Skin of body (tissue), 2 donors: ENCODE results near the gene TXNDC2. TPM values are rescaled to one million over a fixed set of nuclear protein-coding genes. Genes with fewer than 3 reads are reported as not detected.
"Not testable (repeated sequence)": the region's sequence is repeated elsewhere in the genome, so short reads cannot be mapped to it uniquely, and the experiment has no call there.

Source experiments
- DNase-seq: peaks from one replicate; lab custom pipeline; 2025; lab: John Stamatoyannopoulos, UW
- total RNA-seq: library from RNA; depleted of rRNA; stranded (reverse); fragments of >200 nt; gene quantifications from one replicate; pipeline ENCODE4 v1.2.3, GENCODE V29; 2014

TXNDC2 gene
- total RNA-seq, 1 donor from 2014 or later = not detected

DNA sequence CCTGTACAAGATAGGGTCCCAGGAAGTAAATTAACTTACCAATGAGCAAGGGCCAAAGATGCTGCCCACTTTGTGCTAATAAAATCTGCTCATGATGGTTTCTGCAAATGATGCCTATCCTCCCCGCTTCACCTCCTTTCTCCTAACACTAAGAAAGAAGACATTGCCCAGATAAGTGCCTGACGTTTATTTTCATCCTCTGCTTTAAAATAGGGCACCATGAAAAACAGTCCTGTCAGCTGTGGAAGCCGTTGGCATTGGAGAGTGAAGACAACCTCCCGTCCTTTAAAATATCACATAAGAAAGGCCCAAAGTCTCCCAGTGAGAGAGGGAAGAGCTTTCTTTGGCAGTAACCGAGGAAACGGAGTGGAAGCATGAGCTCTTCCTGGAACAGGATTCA, 1.7 kb upstream of the TXNDC2 start:
- DNase-seq = no peak

DNA sequence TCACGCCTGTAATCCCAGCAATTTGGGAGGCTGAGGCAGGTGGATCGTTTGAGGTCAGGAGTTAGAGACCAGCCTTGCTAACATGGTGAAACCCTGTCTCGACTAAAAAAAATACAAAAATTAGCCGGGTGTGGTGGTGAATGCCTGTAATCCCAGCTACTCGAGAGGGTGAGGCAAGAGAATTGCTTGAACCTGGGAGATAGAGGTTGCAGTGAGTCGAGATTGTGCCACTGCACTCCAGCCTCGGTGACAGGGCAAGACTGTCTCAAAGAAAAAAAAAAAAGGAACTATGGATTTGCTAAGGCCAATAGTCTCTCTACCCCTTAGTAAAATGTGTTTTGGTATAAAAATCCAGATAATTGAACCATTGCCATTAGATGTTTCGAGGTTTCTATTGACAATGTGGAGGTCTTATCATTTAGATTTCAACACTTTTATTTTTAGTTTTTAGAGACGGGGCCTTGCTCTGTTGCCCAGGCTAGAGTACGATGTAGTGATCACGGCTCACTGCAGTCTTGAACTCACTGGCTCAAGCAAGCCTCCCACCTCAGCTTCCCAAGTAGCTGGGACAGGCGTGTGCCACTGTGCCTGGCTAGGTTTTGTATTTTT, 1.1 kb upstream of the TXNDC2 start:
- no peak for DNase-seq

DNA sequence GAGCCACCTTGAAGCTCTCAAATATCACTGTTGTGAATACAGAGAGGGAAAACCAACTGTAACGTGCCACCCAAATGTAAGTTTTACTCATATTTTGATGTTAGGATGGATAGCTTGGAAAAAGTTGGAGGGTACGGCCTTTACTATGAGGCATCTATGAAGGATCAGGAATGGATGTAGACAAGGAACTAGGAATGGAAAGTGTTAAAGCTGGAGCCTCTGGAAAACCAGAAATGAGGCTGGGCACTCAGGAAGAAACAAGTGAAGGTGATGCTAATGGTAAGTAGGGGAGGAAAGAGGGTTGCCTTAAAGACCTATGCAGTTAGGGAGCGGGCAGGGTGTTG, 204 bp downstream of the TXNDC2 start:
- no peak for DNase-seq

DNA sequence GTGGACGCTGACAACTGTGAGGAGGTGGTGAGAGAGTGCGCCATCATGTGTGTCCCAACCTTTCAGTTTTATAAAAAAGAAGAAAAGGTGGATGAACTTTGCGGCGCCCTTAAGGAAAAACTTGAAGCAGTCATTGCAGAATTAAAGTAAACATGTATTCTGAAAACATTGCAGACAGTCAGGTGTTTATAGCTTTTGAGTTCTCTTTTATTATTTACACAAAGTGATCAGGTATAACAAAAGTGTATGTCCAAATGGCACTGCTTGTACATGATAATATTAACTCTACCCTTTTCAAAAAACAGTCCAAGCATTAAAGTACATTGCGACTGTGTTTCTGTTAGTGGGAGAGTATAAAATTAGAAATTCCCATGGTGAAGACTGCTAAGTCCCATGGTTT, 2.2 kb downstream of the TXNDC2 start:
- DNase-seq = no peak

DNA sequence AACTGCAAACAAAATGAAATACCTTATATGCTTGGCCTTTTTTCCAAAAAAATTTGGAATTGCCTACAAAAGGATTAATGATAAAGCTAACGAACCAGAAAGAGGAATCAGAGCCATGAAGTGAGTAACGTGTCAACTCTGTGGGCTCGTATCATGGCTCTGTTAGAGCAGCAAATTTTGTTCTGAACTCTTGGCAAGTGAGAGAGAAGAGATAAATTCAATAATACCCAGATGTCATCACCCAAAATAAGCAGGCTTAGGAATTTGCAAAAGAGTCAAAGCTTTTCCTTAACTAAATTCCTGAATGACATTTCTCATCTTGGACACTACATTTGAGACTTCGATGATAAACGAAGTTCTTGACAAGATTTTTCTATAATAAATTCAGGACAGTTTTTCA, 4.4 kb downstream of the TXNDC2 start:
- DNase-seq = peak; percentile 20

DNA sequence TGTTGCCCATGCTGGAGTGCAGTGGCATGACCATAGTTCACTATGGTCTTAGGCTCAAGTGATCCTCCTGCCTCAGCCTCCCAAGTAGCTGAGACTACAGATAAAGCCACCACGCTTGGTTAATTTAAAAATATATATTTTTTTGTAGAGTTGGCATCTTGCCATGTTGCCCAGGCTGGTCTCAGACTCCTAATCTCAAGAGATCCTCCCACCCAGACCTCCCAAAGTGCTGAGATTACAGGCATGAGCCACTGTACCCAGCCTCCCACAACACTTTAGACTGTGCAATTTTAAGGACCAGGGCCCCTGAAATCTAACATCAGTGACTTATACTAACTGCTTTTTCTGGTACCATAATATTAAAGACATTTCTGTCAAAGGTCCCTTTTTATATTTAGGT, 5.2 kb downstream of the TXNDC2 start:
- DNase-seq = no peak

DNA sequence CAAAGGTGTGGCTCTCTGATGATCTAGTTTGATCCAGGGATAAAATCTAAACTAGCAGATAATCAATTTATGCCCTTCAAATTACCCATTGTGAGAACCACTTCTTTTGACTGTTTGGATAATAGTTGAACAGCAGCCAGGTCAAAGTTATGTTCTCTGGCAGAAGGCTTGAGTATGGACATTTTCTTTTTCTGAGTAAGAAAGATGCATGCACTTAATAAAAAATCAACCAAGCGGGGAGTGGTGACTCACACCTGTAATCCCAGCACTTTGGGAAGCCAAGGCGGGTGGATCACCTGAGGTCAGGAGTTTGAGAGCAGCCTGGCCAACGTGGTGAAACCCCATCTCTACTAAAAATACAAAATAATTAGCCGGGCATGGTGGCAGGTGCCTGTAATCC, 5.7 kb downstream of the TXNDC2 start:
- not testable (repeated sequence) for DNase-seq

DNA sequence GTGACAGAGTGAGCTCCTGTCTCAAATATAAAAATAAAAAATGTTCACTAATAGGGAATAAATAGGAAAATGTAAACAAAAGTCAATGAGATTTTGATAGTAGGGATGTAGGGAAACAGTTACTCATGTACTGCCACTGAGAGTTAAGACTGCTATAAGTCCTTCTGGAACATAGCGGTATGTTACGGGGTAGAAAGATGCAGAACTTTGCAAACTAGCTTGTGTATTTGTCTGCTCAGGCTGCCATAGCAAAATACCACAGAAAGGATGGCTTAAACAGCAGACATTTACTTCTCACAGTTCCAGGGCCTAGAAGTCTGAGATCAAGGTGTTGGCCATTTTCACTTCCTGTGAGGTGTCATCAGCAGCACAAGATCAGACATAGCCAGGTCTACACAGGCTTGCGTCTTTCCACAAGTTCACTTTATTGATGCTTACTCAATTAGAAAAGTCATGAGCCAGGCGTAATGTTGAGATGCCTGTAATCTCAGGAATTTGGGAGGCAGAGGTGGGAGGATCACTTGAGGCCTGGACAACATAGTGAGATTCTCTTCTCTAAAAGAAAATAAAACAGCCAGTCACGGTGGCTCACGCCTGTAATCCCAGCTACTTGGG, 8.8 kb downstream of the TXNDC2 start:
- DNase-seq = no peak

DNA sequence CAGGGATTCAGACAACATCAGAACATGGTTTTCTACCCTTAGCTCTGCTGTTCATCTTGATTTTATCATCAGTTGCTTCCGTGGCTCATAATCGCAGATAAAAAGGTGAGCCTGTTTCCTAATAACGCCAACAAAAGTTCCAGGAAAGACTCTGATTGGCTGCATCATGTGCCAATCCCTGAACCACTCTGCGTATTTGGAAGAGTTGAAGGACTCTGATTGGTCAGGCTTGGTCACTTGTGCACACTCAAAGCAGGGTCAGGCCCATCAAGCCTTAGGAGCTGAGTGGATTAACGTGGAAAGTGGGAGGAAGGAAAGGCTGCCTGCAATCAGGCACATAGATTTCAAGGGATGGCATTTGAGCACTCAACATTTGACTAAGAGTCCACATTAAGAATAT, 11.4 kb downstream of the TXNDC2 start:
- no peak for DNase-seq

DNA sequence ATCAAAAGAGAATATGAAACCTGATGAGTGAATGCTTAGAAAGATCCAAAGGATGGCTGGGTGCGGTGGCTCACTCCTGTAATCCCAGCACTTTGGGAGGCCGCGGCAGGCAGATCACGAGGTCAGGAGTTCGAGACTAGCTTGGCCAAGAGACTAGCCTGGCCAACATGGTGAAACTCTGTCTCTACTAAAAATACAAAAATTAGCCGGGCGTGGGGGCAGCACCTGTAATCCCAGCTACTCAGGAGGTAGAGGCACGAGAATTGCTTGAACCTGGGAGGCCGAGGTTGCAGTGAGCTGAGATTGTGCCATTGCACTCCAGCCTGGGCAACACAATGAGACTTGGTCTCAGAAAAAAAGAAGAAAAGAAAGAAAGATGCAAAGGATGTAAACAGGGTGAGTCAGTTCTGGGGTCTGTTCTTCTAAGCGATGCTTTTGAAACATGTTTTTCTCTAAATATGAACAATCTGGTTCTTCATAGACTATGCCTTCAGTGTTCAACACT, 12.1 kb downstream of the TXNDC2 start:
- DNase-seq = not testable (repeated sequence)

DNA sequence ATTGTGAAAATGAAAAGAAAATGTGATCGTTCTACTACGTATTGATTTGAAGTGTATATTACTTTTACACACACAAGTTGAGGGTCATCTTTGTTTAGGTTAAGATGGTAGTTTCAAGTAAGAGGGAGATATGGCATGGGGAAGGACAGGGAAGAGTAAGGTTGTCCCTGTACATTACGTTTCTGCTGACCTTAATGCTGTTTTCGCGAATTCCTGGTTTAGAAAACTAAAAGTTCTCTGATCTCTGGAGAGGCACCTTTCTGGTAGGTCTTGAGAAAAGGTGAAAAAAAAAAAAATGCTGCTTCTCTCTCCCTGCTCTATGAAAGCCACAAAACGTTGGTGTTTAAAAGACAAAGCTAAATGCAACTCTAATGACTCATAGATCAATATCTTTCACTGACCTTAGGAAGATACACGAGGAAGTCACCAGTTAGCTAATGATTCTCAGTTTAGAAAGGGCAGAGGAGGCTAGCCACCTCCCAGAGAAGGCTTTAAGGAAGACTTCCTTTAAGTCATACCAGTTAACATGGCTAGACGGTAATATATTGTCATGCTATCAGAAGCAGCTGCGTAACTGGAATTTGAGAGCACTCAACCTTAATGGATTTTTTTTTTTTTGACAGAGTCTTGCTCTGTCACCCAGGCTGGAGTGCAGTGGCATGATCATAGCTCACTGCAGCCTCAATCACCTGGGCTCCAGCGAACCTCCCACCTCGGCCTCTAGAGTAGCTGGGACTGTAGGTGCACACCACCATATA, 13.2 kb downstream of the TXNDC2 start:
- no peak for DNase-seq

DNA sequence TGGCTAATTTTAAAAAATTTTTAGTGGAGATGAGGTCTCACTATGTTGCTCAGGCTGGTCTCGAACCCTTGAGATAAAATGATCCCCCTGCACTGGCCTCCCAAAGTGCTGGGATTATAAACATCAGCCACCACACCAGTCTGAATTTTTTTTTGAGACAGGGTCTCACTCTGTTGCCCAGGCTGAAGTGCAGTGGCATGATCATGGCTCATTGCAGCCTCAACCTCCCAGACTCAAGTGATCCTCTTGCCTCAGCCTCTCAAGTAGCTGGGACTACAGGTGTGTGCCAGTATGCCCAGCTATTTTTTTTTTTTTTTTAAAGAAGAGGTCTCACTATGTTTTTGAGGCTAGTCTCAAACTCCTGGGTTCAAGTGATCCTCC, 13.8 kb downstream of the TXNDC2 start:
- not testable (repeated sequence) for DNase-seq

DNA sequence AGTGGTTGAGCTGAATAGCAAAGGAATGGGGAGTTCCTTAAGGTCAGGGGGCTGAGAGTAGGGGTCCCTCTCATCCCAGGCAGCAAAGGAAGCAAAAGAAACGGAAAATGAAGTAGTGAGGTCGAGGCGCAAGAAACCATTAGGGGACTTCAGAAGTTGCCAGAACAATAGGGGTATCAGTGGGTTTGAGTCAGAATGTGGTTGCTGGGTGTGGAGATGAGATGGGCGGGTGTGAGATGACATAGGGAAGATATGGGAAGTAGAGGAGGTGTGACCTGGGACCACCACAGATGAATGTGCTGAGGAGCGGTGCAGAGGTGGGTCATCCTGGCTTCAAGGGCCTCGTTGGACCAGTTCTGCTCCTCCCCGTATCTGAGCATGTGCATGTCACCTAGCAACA, 14.9 kb downstream of the TXNDC2 start:
- DNase-seq = no peak

DNA sequence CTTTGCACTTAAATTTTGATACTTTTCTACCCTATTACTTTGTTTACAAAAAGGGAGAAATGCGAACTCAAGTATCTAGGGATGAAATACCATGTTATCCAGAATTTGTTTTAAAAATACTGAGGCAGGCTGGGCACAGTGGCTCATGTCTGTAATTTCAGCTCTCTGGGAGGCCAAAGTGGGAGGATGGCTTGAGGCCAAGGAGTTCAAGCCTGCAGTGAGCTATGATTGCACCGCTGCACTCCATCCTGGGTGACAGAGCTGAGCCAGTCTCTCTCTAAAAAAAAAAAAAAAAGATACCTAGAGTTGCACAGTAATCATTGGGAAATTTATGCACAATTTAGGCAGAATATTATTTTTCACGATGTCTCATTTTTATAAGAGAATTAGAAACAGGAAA, 15.6 kb downstream of the TXNDC2 start:
- no peak for DNase-seq

DNA sequence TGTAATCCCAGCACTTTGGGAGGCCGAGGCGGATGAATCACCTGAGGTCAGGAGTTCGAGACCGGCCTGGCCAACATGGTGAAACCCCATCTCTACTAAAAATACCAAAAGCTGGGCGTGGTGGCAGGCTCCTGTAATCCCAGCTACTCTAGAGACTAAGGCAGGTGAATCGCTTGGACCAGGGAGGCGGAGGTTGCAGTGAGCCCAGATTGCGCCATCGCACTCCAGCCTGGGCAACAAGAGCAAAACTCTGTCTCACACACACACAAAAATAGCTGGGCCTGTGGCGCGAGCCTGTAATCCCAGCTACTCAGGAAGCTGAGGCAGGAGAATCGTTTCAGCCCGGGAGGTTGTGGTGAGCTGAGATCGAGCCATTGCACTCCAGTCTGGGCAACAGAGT, 16.5 kb downstream of the TXNDC2 start:
- DNase-seq = not testable (repeated sequence)

DNA sequence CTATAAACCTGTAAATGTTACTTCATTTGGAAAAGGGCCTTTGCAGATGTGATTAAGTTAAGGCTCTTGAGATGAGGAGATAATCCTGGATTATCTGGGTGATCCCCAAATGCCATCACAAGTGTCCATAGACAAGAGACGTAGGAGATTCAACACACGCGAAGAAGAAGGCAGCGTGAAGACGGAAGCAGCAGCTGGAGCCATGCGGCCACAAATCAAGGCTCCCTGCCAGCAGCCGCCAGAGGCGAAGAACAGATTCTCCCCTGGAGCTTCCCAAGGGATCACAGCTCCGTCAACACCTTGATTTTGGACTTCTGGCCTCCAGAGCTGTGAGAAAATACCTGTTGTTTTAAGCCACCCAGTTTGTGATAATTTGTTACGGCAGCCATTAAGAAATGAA, 17.1 kb downstream of the TXNDC2 start:
- no peak for DNase-seq

DNA sequence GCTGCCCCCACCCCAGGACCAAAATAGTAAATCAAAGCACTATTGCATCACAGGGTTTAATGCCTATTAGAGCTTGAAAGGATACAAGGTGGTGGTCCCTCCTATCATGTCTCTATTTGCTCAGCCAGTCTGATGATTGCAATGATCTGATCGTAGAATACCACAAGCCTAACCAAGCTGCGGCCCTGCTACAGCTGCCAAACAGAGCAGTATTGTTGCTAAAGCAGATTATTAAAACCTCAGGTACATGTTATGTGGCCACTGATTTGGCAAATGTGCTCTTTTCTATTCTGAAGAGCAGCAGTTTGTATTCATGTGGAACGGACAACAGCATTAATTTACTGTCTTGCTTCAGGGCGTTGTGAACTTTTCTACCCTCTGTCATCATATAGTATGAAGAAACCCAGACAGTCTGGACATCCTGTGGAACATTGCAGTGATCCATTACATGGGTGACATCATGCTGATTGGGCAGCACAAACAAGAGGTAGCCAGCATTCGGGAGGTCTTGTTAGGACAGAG, 19.7 kb downstream of the TXNDC2 start:
- DNase-seq = no peak

DNA sequence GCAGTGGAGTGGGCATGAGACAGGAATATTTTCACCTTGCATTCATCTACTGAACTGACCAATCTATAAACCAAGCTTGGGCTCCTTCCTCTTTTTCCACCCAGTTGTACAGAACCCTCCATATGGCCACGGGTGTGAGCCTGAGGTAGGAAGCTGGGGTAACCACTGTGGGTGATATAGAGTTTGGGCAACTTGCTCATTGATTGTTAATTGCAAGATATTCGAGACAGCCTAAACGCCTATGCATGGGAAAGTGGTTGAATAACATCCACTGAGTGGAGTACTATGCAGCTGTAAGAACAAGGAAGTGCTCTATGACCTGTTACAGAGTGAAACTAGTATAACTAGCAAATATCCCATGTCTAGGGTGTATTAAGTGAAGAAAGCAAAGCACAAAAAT, 20.7 kb downstream of the TXNDC2 start:
- DNase-seq = no peak

DNA sequence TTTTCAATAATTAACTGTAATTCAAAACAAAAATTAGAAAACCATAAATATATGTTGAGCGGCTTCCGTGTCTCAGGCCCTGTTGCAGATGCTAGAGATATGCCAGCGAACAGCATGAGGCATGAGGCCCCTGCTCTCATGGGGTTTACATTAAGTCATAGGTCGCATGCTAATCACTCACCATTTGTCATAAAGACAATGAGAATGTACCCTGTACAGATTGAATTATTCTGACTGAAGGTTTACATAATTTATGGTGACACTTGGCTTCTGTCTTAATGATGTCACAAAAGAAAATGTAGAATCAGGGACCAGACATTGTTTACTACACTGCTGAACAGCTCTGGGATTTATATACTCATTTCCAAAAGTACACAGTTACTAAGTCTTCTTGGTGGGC, 22.1 kb downstream of the TXNDC2 start:
- DNase-seq = no peak

DNA sequence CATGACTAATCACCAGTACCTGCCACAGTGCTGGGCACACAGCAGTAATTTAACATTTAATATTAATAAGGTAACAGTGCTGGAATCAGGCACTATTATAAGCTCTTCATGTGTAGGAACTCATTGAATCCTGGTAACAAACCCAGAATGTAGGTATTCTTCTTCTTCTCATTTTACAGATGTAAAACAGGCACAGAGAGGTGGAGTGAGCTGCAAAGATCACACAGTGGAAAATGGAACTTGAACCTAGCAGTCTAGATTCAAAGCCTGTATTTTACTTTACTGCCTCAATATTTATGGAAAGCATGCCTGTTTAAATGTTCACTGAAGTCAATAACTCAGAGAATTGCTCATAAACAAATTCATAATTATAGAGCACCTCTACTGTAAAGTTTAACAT, 24.3 kb downstream of the TXNDC2 start:
- no peak for DNase-seq

DNA sequence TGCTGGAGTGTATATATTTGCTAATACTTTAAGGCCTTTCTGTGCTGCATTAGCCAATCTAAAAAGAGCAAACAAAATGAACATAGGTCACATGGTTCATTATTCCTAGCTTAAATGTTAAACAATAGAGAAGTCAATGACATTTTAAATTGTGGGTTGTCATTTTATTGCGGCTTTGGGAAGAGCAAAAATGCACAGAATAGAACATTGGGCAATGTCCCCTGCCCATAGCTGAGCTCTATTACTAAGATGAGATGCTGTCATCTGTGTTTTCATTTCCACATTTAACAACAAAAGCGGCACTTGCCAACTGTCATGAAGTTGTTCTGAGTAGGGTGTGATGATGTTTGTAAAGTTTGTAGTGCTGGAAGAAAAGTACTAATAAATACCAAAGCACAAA, 24.9 kb downstream of the TXNDC2 start:
- no peak for DNase-seq

DNA sequence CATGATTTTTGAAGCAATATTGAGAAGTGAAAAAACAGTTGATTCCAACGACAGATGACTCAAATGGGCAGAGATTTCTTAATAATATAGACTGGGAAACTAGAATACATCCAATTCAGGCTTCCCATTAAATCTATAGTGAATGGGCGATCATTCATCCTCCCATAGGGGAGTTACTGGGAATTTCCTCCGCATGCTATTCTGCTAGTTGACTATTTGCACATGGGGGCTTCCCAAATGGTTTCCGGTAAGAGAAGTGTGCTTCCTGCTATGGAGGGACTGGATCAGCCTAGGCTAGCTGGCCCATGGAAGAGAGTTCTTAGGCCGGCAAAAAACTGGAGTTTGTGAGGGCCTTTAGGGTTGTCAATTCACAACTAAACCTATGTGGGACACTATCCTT, 25.5 kb downstream of the TXNDC2 start:
- DNase-seq = no peak

DNA sequence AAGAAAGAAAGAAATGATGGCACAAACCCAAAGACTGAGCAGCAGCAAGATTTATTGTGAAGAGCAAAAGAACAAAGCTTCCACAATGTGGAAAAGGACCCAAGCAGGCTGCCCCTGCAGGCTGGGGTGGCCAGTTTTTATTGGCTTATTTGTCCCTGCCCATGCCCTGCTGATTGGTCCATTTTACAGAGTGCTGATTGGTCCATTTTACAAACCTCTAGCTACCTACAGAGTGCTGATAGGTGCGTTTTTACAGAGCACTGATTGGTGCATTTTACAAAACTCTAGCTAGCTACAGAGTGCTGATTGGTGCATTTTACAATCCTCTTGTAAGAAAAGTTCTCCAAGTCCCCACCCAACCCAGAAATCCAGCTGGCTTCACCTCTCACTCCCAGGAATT, 26.5 kb downstream of the TXNDC2 start:
- not testable (repeated sequence) for DNase-seq
